Measurements from ENCODE around the gene GMDS.

Gene GMDS

DNA sequence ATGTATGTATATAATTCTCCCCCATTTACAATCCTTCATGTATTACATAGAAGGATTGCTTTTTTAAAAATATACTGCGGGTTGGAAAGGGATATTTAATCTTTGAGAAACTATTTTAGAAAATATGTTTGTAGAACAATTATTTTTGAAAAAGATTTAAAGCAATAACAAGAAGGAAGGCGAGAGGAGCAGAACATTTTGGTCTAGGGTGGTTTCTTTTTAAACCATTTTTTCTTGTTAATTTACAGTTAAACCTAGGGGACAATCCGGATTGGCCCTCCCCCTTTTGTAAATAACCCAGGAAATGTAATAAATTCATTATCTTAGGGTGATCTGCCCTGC is 632.1 kb downstream of the GMDS start:
- Histone ChIP-seq H3K9me3 (no peaks in the 10 kb centered on the region), H3K4me1 (peaks cover 4% of the 10 kb centered on the region), H3K4me3 (peak overlapping the region; percentile 70), H3K27me3 (ENCODE audit: low read depth) (no peaks in the 10 kb centered on the region), H3K36me3 (replicated peaks) (0 out of 2 replicates have a peak, but pooled peaks cover 3% of the 10 kb centered on the region)
- no peak for DNase-seq (ENCODE audit: low spot score in 2 of 2)
- in situ Hi-C loops (cut with MboI; ENCODE audit: low sequenced_read_pairs): loop anchor here (25.0 kb wide), 1 partner anchor 499 kb away; no protein-coding TSS in a partner anchor

DNA sequence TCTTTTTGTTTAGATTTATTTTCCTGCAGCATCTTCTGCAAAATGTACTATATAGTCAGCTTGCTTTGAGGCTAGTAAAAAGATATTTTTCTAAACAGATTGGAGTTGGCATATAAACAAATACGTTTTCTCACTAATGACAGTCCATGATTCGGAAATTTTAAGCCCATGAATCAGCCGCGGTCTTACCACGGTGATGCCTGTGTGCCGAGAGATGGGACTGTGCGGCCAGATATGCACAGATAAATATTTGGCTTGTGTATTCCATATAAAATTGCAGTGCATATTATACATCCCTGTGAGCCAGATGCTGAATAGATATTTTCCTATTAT is 632.5 kb downstream of the GMDS start:
- Histone ChIP-seq H3K4me1 (peaks cover 8% of the 10 kb centered on the region), H3K4me3 (peak overlapping the region; percentile 70), H3K27me3 (ENCODE audit: low read depth) (no peaks in the 10 kb centered on the region), H3K36me3 (replicated peaks) (0 out of 2 replicates have a peak, but pooled peaks cover 3% of the 10 kb centered on the region), H3K9me3 (no peaks in the 10 kb centered on the region)
- peak; percentile 14 to 42 for DNase-seq (ENCODE audit: low spot score in 2 of 2)
- in situ Hi-C loops (cut with MboI; ENCODE audit: low sequenced_read_pairs): loop anchor here (25.0 kb wide), 1 partner anchor 499 kb away; no protein-coding TSS in a partner anchor

DNA sequence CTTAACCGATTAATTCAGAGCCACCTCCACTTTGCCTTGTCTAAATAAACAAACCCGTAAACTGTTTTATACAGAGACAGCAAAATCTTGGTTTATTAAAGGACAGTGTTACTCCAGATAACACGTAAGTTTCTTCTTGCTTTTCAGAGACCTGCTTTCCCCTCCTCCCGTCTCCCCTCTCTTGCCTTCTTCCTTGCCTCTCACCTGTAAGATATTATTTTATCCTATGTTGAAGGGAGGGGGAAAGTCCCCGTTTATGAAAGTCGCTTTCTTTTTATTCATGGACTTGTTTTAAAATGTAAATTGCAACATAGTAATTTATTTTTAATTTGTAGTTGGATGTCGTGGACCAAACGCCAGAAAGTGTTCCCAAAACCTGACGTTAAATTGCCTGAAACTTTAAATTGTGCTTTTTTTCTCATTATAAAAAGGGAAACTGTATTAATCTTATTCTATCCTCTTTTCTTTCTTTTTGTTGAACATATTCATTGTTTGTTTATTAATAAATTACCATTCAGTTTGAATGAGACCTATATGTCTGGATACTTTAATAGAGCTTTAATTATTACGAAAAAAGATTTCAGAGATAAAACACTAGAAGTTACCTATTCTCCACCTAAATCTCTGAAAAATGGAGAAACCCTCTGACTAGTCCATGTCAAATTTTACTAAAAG is 633.0 kb downstream of the GMDS start:
- Histone ChIP-seq H3K4me3 (peak overlapping the region; percentile 70), H3K27me3 (ENCODE audit: low read depth) (no peaks in the 10 kb centered on the region), H3K4me1 (peaks cover 13% of the 10 kb centered on the region), H3K36me3 (replicated peaks) (0 out of 2 replicates have a peak, but pooled peaks cover 3% of the 10 kb centered on the region), H3K9me3 (no peaks in the 10 kb centered on the region)
- DNase-seq (ENCODE audit: low spot score in 2 of 2): peak in 1 of 2 experiments; percentile 24
- in situ Hi-C loops (cut with MboI; ENCODE audit: low sequenced_read_pairs): loop anchor here (25.0 kb wide), 1 partner anchor 500 kb away; no protein-coding TSS in a partner anchor

DNA sequence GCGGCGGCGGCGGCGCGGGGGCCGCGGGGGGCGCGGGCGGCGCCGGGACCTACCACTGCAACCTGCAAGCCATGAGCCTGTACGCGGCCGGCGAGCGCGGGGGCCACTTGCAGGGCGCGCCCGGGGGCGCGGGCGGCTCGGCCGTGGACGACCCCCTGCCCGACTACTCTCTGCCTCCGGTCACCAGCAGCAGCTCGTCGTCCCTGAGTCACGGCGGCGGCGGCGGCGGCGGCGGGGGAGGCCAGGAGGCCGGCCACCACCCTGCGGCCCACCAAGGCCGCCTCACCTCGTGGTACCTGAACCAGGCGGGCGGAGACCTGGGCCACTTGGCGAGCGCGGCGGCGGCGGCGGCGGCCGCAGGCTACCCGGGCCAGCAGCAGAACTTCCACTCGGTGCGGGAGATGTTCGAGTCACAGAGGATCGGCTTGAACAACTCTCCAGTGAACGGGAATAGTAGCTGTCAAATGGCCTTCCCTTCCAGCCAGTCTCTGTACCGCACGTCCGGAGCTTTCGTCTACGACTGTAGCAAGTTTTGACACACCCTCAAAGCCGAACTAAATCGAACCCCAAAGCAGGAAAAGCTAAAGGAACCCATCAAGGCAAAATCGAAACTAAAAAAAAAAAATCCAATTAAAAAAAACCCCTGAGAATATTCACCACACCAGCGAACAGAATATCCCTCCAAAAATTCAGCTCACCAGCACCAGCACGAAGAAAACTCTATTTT is 633.7 kb downstream of the GMDS start:
- Histone ChIP-seq H3K27me3 (ENCODE audit: low read depth) (no peaks in the 10 kb centered on the region), H3K9me3 (no peaks in the 10 kb centered on the region), H3K4me1 (peaks cover 20% of the 10 kb centered on the region), H3K36me3 (replicated peaks) (0 out of 2 replicates have a peak, but pooled peaks cover 3% of the 10 kb centered on the region), H3K4me3 (peak overlapping the region; percentile 70)
- peak in 1 of 2 experiments; percentile 34 for DNase-seq (ENCODE audit: low spot score in 2 of 2)
- in situ Hi-C loops (cut with MboI; ENCODE audit: low sequenced_read_pairs): loop anchor here (25.0 kb wide), 1 partner anchor 501 kb away; no protein-coding TSS in a partner anchor

DNA sequence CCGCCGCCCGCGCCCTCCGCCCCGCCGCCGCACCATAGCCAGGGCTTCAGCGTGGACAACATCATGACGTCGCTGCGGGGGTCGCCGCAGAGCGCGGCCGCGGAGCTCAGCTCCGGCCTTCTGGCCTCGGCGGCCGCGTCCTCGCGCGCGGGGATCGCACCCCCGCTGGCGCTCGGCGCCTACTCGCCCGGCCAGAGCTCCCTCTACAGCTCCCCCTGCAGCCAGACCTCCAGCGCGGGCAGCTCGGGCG is 634.2 kb downstream of the GMDS start:
- Histone ChIP-seq H3K4me3 (peak overlapping the region; percentile 70; the same call in 1 of the 2 replicates), H3K4me1 (peaks cover 21% of the 10 kb centered on the region), H3K36me3 (replicated peaks) (0 out of 2 replicates have a peak, but pooled peaks cover 3% of the 10 kb centered on the region), H3K9me3 (no peaks in the 10 kb centered on the region), H3K27me3 (ENCODE audit: low read depth) (no peaks in the 10 kb centered on the region)
- in situ Hi-C loops (cut with MboI; ENCODE audit: low sequenced_read_pairs): loop anchor here (25.0 kb wide), 1 partner anchor 501 kb away; no protein-coding TSS in a partner anchor
- DNase-seq (ENCODE audit: low spot score in 2 of 2): peak; percentile 32 to 66

DNA sequence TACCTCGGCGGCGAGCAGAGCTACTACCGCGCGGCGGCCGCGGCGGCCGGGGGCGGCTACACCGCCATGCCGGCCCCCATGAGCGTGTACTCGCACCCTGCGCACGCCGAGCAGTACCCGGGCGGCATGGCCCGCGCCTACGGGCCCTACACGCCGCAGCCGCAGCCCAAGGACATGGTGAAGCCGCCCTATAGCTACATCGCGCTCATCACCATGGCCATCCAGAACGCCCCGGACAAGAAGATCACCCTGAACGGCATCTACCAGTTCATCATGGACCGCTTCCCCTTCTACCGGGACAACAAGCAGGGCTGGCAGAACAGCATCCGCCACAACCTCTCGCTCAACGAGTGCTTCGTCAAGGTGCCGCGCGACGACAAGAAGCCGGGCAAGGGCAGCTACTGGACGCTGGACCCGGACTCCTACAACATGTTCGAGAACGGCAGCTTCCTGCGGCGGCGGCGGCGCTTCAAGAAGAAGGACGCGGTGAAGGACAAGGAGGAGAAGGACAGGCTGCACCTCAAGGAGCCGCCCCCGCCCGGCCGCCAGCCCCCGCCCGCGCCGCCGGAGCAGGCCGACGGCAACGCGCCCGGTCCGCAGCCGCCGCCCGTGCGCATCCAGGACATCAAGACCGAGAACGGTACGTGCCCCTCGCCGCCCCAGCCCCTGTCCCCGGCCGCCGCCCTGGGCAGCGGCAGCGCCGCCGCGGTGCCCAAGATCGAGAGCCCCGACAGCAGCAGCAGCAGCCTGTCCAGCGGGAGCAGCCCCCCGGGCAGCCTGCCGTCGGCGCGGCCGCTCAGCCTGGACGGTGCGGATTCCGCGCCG is 634.7 kb downstream of the GMDS start:
- Histone ChIP-seq H3K4me3 (peak overlapping the region; percentile 70), H3K27me3 (ENCODE audit: low read depth) (no peaks in the 10 kb centered on the region), H3K9me3 (no peaks in the 10 kb centered on the region), H3K4me1 (peaks cover 21% of the 10 kb centered on the region), H3K36me3 (replicated peaks) (0 out of 2 replicates have a peak, but pooled peaks cover 3% of the 10 kb centered on the region)
- DNase-seq (ENCODE audit: low spot score in 2 of 2): peak in 1 of 2 experiments; percentile 44
- in situ Hi-C loops (cut with MboI; ENCODE audit: low sequenced_read_pairs): loop anchor here (25.0 kb wide), 1 partner anchor 502 kb away; no protein-coding TSS in a partner anchor

DNA sequence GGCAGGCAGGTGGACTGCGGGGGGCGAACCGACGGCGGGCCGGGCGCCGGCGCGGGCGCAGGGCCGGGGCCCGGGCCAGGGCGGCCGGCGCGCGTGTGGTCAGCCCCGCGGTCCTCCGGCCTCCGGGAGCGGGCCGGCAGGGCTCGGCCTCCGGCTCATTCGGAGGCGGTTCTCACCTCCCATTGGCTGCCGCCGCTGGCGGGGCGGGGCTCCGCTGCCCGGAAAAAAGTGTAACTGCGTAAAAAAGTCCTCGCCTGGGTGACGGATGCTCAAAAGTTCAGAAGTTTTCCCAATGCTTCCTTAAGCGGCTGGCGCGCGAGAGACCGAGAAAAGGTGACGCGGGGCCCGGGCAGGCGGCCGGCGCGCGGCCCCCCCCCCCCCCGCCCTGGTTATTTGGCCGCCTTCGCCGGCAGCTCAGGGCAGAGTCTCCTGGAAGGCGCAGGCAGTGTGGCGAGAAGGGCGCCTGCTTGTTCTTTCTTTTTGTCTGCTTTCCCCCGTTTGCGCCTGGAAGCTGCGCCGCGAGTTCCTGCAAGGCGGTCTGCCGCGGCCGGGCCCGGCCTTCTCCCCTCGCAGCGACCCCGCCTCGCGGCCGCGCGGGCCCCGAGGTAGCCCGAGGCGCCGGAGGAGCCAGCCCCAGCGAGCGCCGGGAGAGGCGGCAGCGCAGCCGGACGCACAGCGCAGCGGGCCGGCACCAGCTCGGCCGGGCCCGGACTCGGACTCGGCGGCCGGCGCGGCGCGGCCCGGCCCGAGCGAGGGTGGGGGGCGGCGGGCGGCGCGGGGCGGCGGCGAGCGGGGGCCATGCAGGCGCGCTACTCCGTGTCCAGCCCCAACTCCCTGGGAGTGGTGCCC is 635.5 kb downstream of the GMDS start, which contains the start of gene FOXC1:
TSS of gene FOXC1 (plus strand) at position 268 of the 849 bp plus-strand sequence. CDS start at position 799, 531 bp downstream.
- Histone ChIP-seq H3K4me3 (peak within 1 kb of the TSS; percentile 70), H3K4me1 (peaks cover 21% of the 10 kb centered on the region), H3K27me3 (ENCODE audit: low read depth) (no peaks in the 10 kb centered on the region), H3K9me3 (no peaks in the 10 kb centered on the region), H3K36me3 (replicated peaks) (0 out of 2 replicates have a peak, but pooled peaks cover 3% of the 10 kb centered on the region)
- in situ Hi-C loops (cut with MboI; ENCODE audit: low sequenced_read_pairs): loop anchor here (10.0 to 25.0 kb wide), 2 partner anchors 502 to 585 kb away; no protein-coding TSS in a partner anchor
- peak; percentile 93 for DNase-seq (ENCODE audit: low spot score in 2 of 2)

DNA sequence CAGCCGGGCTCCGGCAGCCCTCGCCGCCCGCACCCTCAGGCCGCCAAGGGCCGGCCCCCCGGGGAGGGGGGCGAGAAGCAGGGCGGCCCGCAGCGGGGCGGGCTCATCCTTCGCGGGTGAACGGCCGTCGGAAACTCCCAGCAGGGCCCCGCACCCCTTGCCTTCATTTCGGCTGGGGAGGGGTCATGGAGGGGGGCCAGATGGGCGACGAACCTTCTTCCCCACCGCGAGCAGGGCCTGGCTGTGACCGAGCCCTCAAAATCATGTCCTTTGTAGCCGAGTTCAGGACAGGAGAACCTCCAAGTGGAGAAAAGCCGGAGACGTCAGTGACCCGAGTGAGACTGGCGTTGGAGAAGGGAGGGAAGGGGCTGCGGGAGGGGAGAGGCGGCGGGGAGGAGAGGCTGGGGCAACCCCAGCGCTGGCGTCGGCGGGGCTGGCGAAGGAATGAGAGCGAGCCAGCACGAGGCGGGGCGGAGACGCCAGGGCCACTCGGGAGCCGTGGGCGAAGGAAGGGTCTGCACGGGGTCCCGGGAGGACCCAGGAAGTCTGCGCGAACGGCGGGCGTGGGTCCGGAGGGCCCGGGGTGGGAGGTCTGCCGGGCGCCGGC is 636.3 kb downstream of the GMDS start:
- H3K27me3 ChIP-seq (ENCODE audit: low read depth): no peaks in the 10 kb centered on the region
- H3K4me1 ChIP-seq: peaks cover 22% of the 10 kb centered on the region
- DNase-seq (ENCODE audit: low spot score in 2 of 2): peak; percentile 23 to 71
- peak overlapping the region; percentile 39 for H3K4me3 ChIP-seq
- no peaks in the 10 kb centered on the region for H3K9me3 ChIP-seq
- in situ Hi-C loops (cut with MboI; ENCODE audit: low sequenced_read_pairs): loop anchor here (10.0 to 25.0 kb wide), 2 partner anchors 503 to 586 kb away; no protein-coding TSS in a partner anchor
- H3K36me3 ChIP-seq (replicated peaks): 0 out of 2 replicates have a peak, but pooled peaks cover 3% of the 10 kb centered on the region

DNA sequence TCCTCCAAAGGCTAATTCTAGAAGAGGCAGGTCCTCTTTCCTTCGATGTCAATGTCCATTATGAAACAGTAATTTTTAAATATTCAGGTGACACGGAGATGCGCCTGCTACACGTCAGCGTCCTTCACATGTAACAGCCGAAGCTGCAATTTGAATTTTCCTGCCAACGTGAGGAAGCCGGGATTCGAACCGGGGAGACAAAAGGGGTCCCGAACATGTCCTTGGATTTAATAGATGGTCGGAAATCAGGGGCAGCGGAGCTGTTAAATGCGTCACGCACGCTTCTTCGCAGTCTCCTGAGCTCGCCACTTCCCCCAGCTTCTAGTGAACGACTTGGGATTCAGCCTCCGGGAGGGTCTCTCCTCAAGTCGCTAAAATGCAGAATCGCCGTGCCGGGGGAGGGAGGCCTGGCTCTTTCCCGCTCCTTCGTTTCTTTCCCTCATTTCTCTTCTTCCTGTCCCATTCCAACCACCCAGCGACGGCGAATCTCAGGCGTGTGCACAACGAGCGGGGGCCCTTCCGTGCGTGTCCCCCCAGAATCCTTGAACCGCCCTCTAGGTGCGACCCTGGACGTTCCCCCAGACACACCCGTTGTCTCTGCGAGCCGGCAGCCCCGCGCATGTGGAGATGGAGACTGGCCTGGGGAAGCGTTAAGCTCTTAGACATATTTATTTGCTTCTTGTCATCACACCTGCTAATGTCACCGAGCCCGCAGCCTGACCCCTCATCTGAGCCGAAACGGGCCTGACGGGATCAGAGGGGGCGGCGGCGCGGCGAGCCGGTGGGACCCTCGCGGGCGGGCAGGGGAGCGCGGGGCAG is 637.0 kb downstream of the GMDS start:
- no peak overlapping the region; the same call in none of the 2 replicates for H3K4me3 ChIP-seq
- H3K4me1 ChIP-seq: peaks cover 26% of the 10 kb centered on the region
- DNase-seq (ENCODE audit: low spot score in 2 of 2): no peak
- 0 out of 2 replicates have a peak, but pooled peaks cover 3% of the 10 kb centered on the region for H3K36me3 ChIP-seq (replicated peaks)
- H3K27me3 ChIP-seq (ENCODE audit: low read depth): no peaks in the 10 kb centered on the region
- in situ Hi-C loops (cut with MboI; ENCODE audit: low sequenced_read_pairs): loop anchor here (10.0 to 25.0 kb wide), 2 partner anchors 504 to 586 kb away; no protein-coding TSS in a partner anchor
- no peaks in the 10 kb centered on the region for H3K9me3 ChIP-seq

DNA sequence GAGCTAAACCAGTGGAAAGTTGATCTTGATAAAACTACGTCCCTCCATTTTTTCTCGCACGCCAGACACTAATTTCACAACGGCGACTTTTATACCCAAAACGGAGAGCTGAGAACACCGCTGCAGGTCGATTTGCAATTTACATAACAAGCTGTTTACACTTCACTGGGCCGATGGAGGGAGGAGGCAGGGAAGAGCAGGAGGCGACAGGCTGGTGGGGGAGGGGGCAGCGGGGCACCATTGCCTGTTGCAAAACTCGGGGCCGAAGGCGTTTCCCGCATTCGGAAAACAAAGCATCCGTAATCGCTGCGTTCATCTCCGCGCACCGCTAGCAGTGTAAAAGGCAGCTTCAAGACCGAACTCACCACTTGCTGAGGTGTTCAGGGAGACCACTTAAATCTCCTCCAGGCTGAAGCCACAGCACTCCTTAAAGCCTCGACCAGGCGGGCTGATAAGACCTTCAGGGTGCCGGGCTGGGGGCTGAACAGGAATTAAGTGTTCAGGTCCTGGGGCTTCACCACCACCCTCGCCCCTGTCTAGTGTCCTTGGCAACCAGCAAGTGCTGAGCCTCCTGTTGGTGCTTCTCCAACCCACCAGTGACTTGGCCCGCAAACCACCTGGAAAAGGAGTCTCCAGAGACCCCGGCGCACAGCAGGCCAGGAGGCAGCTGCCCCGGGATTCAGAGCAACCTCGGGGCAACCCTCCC is 637.7 kb downstream of the GMDS start:
- in situ Hi-C loops (cut with MboI; ENCODE audit: low sequenced_read_pairs): loop anchor here (10.0 to 25.0 kb wide), 2 partner anchors 505 to 587 kb away; no protein-coding TSS in a partner anchor
- Histone ChIP-seq H3K4me1 (peaks cover 26% of the 10 kb centered on the region), H3K4me3 (peak overlapping the region; percentile 17), H3K36me3 (replicated peaks) (0 out of 2 replicates have a peak, but pooled peaks cover 3% of the 10 kb centered on the region), H3K27me3 (ENCODE audit: low read depth) (no peaks in the 10 kb centered on the region), H3K9me3 (no peaks in the 10 kb centered on the region)
- peak; percentile 83 to 90 for DNase-seq (ENCODE audit: low spot score in 2 of 2)
